Activated CD4-positive, alpha-beta T cell treated with anti-CD3 and anti-CD28 coated beads, Interleukin-10, Interleukin-2, amounts not matched to agents 100 ng/mL and 50 ng/mL, durations not matched to agents 16 hours and 8 hours (primary cell): ENCODE measurements around the gene ALOXE3.
"Not testable (repeated sequence)": the region's sequence is repeated elsewhere in the genome, so short reads cannot be mapped to it uniquely, and the experiment has no call there.

Source experiments
- DNase-seq: peaks from one replicate; pipeline ENCODE4 v3.0.0-alpha.2; 2020

Gene ALOXE3

GRCh38 chr17:8087952-8088230, 30.4 kb downstream of the ALOXE3 start:
- DNase-seq: no peak

- no peak for DNase-seq
These were observed 31.0 kb downstream of the ALOXE3 start, which contains the start of gene ALOX12B for GRCh38 chr17:8087075-8087951. ALOX12B (minus strand) TSS chr17:8087716; CDS start chr17:8087442, 274 bp downstream.

GRCh38 chr17:8084250-8084649, 34.1 kb downstream of the ALOXE3 start:
- DNase-seq: no peak

- DNase-seq: no peak
These were observed 36.0 kb downstream of the ALOXE3 start for GRCh38 chr17:8082292-8082691.

GRCh38 chr17:8081876-8082275, 36.4 kb downstream of the ALOXE3 start:
- DNase-seq: no peak

- no peak for DNase-seq
These were observed 37.5 kb downstream of the ALOXE3 start for GRCh38 chr17:8080799-8081219.

- DNase-seq: no peak
These were observed 38.0 kb downstream of the ALOXE3 start for GRCh38 chr17:8080208-8080798.

- peak; percentile 90 for DNase-seq
These were observed 38.8 kb downstream of the ALOXE3 start for GRCh38 chr17:8079291-8080207.

- DNase-seq: not testable (repeated sequence)
These were observed 40.4 kb downstream of the ALOXE3 start for GRCh38 chr17:8077939-8078338.

GRCh38 chr17:8076502-8077266, 41.6 kb downstream of the ALOXE3 start:
- no peak for DNase-seq

- DNase-seq: no peak
These were observed 42.6 kb downstream of the ALOXE3 start for GRCh38 chr17:8075574-8076342.

GRCh38 chr17:8075081-8075480, 43.2 kb downstream of the ALOXE3 start:
- DNase-seq: no peak

- no peak for DNase-seq
These were observed 43.8 kb downstream of the ALOXE3 start for GRCh38 chr17:8074554-8074953.

- peak; percentile 86 for DNase-seq
These were observed 44.5 kb downstream of the ALOXE3 start for GRCh38 chr17:8073627-8074484.

GRCh38 chr17:8072729-8073461, 45.4 kb downstream of the ALOXE3 start:
- peak; percentile 15 for DNase-seq

GRCh38 chr17:8072341-8072728, 46.0 kb downstream of the ALOXE3 start:
- no peak for DNase-seq

- DNase-seq: no peak
These were observed 46.8 kb downstream of the ALOXE3 start for GRCh38 chr17:8071496-8071895.

- no peak for DNase-seq
These were observed 48.8 kb downstream of the ALOXE3 start for GRCh38 chr17:8069587-8069860.

GRCh38 chr17:8068736-8069586, 49.4 kb downstream of the ALOXE3 start:
- DNase-seq: no peak
